Nephron (organoid): ENCODE results near the gene PODXL.
"Not testable (repeated sequence)": the region's sequence is repeated elsewhere in the genome, so short reads cannot be mapped to it uniquely, and the experiment has no call there.

Source experiments
- H3K27ac Mint-ChIP-seq, 3 experiments: 2 replicates each; pipeline ENCODE4 v1.8.0; 2020; ENCODE audit warnings: mixed read lengths in 3 of 3, mild to moderate bottlenecking in 2 of 3, moderate library complexity in 1 of 3
- H3K27me3 Mint-ChIP-seq: 2 replicates; pipeline ENCODE4 v1.8.0; 2021; ENCODE audit warnings: low read depth, mild to moderate bottlenecking, moderate library complexity, mixed read lengths
- H3K36me3 Mint-ChIP-seq: 2 replicates; pipeline ENCODE4 v1.8.0; 2020; ENCODE audit warnings: low read depth, mixed read lengths
- H3K4me1 Mint-ChIP-seq: 2 replicates; pipeline ENCODE4 v1.8.0; 2020; ENCODE audit warnings: mixed read lengths
- H3K4me3 Mint-ChIP-seq, 3 experiments: 2 replicates each; pipeline ENCODE4 v1.8.0; 2020; ENCODE audit warnings: mild to moderate bottlenecking in 3 of 3, mixed read lengths in 3 of 3, moderate library complexity in 2 of 3
- H3K9me3 Mint-ChIP-seq: 2 replicates; pipeline ENCODE4 v1.8.0; 2020; ENCODE audit warnings: mixed read lengths
- TF ChIP-seq, protein P1 (sequence below), 3 experiments: fragments of 200-600 bp; sonication (generic); IDR thresholded peaks; one replicate each; pipeline ENCODE4 v1.5.0; 2021; ENCODE audit warnings: antibody characterized with exemption in 3 of 3; ENCODE audit not compliant: unreplicated experiment in 3 of 3

The PODXL gene

DNA sequence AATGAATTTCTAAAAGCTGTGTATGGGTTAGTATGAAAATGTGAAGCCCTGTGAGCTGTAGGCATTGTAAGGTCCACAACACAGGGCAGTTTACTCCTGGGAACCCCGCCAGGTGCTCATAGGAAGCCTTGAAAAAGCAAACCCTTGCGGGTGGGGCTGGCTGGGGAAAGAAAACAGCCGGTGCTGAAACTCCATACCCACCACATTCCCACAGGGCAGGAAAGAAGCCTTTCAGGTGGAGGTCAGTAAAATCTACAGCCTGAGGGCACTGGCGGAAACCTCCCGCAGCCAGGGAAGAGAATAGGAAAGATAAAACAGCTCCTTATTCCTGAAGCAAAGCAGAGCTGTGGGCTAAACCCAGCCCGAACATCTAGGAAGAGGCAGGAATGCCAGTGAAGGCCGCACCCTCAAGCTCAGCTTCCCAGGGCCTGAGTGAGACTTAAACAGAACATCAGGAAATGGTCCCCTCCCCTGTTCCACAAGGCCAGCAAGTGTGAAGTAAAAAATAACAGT, 34.7 kb downstream of the PODXL start:
- Mint-ChIP-seq H3K27ac (peak overlapping the region in 2 of 3 experiments; percentile 46 to 52), H3K4me3 (peak overlapping the region in 2 of 3 experiments; percentile 15 to 46), H3K4me1 (no peaks in the 10 kb centered on the region), H3K36me3 (no peaks in the 10 kb centered on the region), H3K27me3 (no peaks in the 10 kb centered on the region), H3K9me3 (no peaks in the 10 kb centered on the region)
- TF ChIP-seq, protein P1, sequence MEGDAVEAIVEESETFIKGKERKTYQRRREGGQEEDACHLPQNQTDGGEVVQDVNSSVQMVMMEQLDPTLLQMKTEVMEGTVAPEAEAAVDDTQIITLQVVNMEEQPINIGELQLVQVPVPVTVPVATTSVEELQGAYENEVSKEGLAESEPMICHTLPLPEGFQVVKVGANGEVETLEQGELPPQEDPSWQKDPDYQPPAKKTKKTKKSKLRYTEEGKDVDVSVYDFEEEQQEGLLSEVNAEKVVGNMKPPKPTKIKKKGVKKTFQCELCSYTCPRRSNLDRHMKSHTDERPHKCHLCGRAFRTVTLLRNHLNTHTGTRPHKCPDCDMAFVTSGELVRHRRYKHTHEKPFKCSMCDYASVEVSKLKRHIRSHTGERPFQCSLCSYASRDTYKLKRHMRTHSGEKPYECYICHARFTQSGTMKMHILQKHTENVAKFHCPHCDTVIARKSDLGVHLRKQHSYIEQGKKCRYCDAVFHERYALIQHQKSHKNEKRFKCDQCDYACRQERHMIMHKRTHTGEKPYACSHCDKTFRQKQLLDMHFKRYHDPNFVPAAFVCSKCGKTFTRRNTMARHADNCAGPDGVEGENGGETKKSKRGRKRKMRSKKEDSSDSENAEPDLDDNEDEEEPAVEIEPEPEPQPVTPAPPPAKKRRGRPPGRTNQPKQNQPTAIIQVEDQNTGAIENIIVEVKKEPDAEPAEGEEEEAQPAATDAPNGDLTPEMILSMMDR (IDR thresholded peaks at IDR 0.05; ENCODE audit: unreplicated experiment in 3 of 3) = no peak

DNA sequence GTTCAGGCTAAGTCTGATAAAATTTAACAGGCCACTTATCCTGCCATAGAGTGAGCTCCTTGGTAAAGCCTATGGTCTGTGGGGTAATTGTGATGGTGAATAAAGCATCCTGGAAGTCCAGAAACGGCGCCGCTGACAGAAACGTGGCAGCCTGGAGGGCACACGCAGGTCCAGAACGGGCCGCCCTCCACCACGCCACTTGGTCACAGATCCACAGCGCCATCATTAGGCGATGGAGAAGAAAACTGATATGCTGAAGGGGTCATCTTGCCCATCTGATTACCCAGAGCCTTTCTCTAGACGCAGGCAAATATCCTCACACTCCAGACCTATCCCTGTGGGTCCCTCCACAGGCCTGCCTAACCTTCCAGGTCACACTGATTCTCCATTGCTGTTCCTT, 37.8 kb downstream of the PODXL start:
- no peaks in the 10 kb centered on the region for H3K36me3 Mint-ChIP-seq
- peak overlapping the region in 1 of 3 experiments; percentile 29 for H3K27ac Mint-ChIP-seq
- H3K4me1 Mint-ChIP-seq = peaks cover 1% of the 10 kb centered on the region
- no peaks in the 10 kb centered on the region for H3K27me3 Mint-ChIP-seq
- no peaks in the 10 kb centered on the region for H3K9me3 Mint-ChIP-seq
- no peak overlapping the region for H3K4me3 Mint-ChIP-seq
- TF ChIP-seq, protein P1 (IDR thresholded peaks at IDR 0.05; ENCODE audit: unreplicated experiment in 3 of 3) = no peak

DNA sequence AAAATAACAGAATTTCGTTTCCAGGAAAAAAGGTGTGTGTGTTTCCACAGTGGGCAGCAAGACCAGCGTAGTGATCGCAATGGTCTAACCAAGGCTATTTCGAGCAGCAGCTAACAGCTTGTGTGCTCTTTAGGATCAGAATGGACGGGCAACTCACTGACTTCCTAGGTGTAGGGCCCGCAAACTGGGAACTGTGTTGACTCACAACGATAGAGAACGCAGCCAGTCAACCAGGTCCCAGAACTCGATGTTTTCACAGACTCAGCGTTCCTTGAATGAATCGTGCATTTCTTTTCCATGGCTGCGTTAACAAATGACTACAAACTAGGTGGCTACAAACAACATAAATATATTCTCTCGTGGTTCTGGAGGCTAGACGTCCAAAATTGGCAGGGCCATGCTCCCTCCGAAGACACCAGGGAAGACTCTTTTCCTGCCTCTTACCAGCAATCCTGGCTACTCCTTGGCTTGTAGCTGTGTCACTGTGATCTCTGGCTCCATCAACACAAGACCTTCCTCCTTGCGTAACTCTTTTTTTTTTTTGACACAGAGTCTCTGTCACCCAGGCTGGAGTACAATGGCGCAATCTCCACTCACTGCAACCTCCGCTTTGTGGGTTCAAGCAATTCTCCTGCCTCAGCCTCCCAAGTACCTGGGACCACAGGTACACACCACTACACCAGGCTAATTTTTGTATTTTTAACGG, 39.1 kb downstream of the PODXL start:
- Mint-ChIP-seq H3K4me3 (peak overlapping the region in 2 of 3 experiments; percentile 15 to 39), H3K4me1 (peaks cover 10% of the 10 kb centered on the region), H3K36me3 (no peaks in the 10 kb centered on the region), H3K27ac (peak overlapping the region in 1 of 3 experiments; percentile 69), H3K9me3 (no peaks in the 10 kb centered on the region), H3K27me3 (no peaks in the 10 kb centered on the region)
- TF ChIP-seq, protein P1 (IDR thresholded peaks at IDR 0.05; ENCODE audit: unreplicated experiment in 3 of 3) = no peak

DNA sequence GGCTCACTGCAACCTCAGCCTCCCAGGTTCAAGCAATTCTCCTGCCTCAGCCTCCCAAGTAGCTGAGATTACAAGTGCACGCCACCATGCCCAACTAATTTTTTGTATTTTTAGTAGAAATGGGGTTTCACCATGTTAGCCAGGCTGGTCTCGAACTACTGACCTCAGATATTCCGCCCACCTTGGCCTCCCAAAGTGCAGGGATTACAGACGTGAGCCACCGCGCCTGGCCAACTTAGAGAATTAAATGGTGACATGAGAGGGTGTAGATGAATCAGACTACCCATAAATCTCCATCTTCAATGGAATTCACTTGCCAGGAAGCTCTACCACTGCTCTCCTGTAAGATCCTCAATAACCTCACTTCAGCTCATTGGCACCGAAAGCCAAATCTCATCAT, 41.0 kb downstream of the PODXL start:
- not testable (repeated sequence) for H3K36me3 Mint-ChIP-seq, H3K27me3 Mint-ChIP-seq, H3K27ac Mint-ChIP-seq, H3K4me1 Mint-ChIP-seq, H3K9me3 Mint-ChIP-seq, H3K4me3 Mint-ChIP-seq

DNA sequence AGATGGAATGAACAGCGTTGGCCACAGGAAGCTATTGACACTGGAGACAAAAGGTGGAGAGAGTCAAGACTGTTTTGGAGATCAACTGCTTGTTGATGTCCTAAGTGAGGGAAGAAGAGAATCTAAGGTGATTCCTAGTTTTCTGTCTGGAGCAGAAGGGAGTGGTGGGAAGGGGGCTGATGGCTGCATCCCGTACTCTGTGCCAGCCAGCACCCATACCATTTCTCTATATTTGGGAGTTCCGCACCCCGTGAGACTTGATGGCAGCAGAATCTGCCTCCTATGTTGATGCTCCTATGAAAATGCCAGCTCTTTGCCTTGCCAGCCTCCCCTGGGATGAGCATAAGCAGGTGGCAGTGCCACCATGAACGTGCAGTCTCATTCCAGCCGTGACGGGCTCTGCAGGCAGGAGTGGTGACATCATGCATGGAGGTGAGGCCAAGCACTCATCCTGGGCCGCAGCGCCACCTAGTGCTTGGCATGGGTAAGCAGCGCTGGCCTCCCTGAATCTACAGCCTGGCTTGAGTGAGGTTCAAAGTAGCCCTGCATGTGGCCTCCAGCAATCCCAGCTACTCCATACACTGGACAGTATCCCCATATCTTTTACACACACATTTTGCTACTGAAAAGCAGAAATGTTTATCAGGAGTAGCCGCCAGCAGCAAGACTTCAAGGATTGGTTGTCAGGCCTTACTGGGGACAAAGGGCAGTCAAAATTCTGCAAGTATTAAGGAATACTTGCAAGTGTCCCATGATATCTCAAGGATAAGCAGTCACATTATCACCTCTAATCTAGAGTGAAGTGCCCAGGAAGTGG, 43.0 kb downstream of the PODXL start:
- Mint-ChIP-seq H3K4me3 (peak overlapping the region in 2 of 3 experiments; percentile 26 to 39), H3K9me3 (no peaks in the 10 kb centered on the region), H3K27me3 (peaks cover 11% of the 10 kb centered on the region), H3K4me1 (peaks cover 10% of the 10 kb centered on the region), H3K36me3 (peaks cover 8% of the 10 kb centered on the region), H3K27ac (peak overlapping the region; percentile 20 to 51 (median 32))
- TF ChIP-seq, protein P1 (IDR thresholded peaks at IDR 0.05; ENCODE audit: unreplicated experiment in 3 of 3) = peak; percentile 88 to 93 (median 90)

DNA sequence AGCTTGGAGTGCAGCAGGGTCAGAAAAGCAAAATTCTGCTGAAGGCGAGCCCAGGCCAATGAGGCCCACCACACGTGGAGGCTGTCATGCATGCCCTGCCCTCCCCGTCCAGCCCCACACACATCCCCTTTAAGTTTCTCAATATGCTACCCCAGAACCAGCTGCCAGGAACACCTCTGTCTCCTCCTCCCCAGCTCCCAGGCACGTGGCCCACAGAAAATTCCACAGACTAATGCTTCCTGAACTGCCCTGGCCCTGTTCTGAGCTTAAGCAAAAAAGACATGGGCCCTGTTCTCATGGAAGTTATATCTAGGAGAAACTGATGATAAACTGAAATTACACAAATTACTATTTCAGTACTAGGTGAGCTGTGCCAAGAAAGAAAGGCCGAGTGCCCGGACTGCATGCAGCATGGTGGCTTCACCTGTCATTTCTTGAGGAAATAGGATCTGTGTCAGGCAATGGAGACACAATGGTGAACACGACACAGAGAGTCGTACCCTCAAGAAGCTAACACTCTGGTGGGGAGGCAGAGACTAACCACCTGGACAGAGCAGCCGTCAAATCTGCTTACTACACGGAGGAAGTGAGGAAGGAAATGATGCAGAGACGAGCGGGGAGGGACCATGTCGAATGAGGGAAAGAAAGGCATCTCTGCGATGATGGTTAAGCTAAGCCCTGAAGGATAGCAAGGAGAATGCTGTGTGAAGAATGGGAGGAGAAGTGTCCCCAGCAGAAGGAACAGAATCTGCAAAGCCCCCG, 44.5 kb downstream of the PODXL start:
- peaks cover 11% of the 10 kb centered on the region for H3K27me3 Mint-ChIP-seq
- peaks cover 13% of the 10 kb centered on the region for H3K36me3 Mint-ChIP-seq
- TF ChIP-seq, protein P1 (IDR thresholded peaks at IDR 0.05; ENCODE audit: unreplicated experiment in 3 of 3) = no peak
- peaks cover 18% of the 10 kb centered on the region for H3K4me1 Mint-ChIP-seq
- no peaks in the 10 kb centered on the region for H3K9me3 Mint-ChIP-seq
- H3K4me3 Mint-ChIP-seq = peak overlapping the region in 2 of 3 experiments; percentile 10 to 27
- peak overlapping the region in 2 of 3 experiments; percentile 23 to 43 for H3K27ac Mint-ChIP-seq
